Fibroblast of lung (primary cell): ENCODE results near the gene BAIAP3. TPM values are rescaled to one million over a fixed set of nuclear protein-coding genes. Genes with fewer than 3 reads are reported as not detected.

Experiments used
- DNase-seq, 2 donors: peaks; one replicate each; pipeline versions ENCODE4 v3.0.0 to v3.0.0-alpha.2; 2010; ENCODE audit warnings: low read depth in 2 of 2
- H2AFZ ChIP-seq: 2 replicates; pipeline ENCODE4 v1.5.1; 2012; ENCODE audit warnings: low read length, control low read depth, inconsistent platforms
- H3K27ac ChIP-seq: 2 replicates; pipeline ENCODE4 v1.5.1; 2011; ENCODE audit warnings: low read length, control low read depth; ENCODE audit not compliant: insufficient read depth
- H3K27me3 ChIP-seq: 2 replicates; pipeline ENCODE4 v1.5.1; 2011; ENCODE audit warnings: mild to moderate bottlenecking, low read length; ENCODE audit not compliant: control insufficient read depth, insufficient read depth
- H3K36me3 ChIP-seq: 2 replicates; pipeline ENCODE4 v1.5.1; 2011; ENCODE audit warnings: low read length; ENCODE audit not compliant: control insufficient read depth, insufficient read depth
- H3K4me1 ChIP-seq: 2 replicates; pipeline ENCODE4 v1.5.1; 2011; ENCODE audit warnings: low read length; ENCODE audit not compliant: control insufficient read depth, insufficient read depth; ENCODE audit errors: extremely low read depth
- H3K4me2 ChIP-seq: 2 replicates; pipeline ENCODE4 v1.5.1; 2011; ENCODE audit warnings: low read length, control low read depth; ENCODE audit not compliant: insufficient read depth; ENCODE audit errors: extremely low read depth
- H3K4me3 ChIP-seq, 4 experiments: fragments of 200-600 bp in 1 of 4; sonication (generic) in 1 of 4; replicated peaks in 1 of 4; 2 replicates each; pipeline ENCODE4 v1.5.1; 2011 to 2016; ENCODE audit warnings: low read length in 4 of 4, low read depth in 3 of 4, mild to moderate bottlenecking in 3 of 4, control low read depth in 2 of 4, inconsistent platforms in 1 of 4, mixed read lengths in 1 of 4; ENCODE audit not compliant: insufficient read depth in 1 of 4; ENCODE audit errors: control extremely low read depth in 1 of 4
- H3K79me2 ChIP-seq: 2 replicates; pipeline ENCODE4 v1.5.1; 2012; ENCODE audit warnings: mild to moderate bottlenecking, low read length, inconsistent platforms; ENCODE audit not compliant: control insufficient read depth, insufficient read depth
- H3K9ac ChIP-seq: 2 replicates; pipeline ENCODE4 v1.5.1; 2011; ENCODE audit warnings: mild to moderate bottlenecking, low read length, control low read depth; ENCODE audit not compliant: insufficient read depth
- H3K9me3 ChIP-seq: 2 replicates; pipeline ENCODE4 v1.5.1; 2012; ENCODE audit warnings: low read depth, low read length; ENCODE audit not compliant: control insufficient read depth, insufficient read depth
- H4K20me1 ChIP-seq: 2 replicates; pipeline ENCODE4 v1.5.1; 2011; ENCODE audit warnings: low read length; ENCODE audit not compliant: control insufficient read depth, insufficient read depth; ENCODE audit errors: extremely low read depth
- EZH2 ChIP-seq: IDR thresholded peaks from 2 replicates; pipeline ENCODE4 v1.5.1; 2012; ENCODE audit warnings: low read length, control low read depth, mild to moderate bottlenecking; ENCODE audit errors: missing control alignments
- polyA plus RNA-seq, 2 donors: library from polyadenylated mRNA; depleted of rRNA in 1 of 2; stranded (reverse) in 1 of 2; unstranded in 1 of 2; fragments of >200 nt; gene quantifications; 2 replicates each; pipeline ENCODE4 v1.2.1, GENCODE V29; 2011 to 2012; ENCODE audit warnings: missing spikeins in 1 of 2
- total RNA-seq: library from RNA; depleted of rRNA; stranded (reverse); fragments of >200 nt; gene quantifications from 2 replicates; pipeline ENCODE4 v1.2.1, GENCODE V29; 2014
- TF ChIP-seq, protein P1 (sequence below), 2 donors: IDR thresholded peaks in 1 of 2; conservative IDR thresholded peaks in 1 of 2; 1 replicate in 1 of 2; 2 replicates in 1 of 2; pipeline ENCODE4 v1.5.1; 2011 to 2012; ENCODE audit warnings: low read length in 2 of 2, control low read depth in 1 of 2, inconsistent platforms in 1 of 2, low read depth in 1 of 2, mild to moderate bottlenecking in 1 of 2

BAIAP3 gene
- total and polyA plus RNA-seq, 2 donors (not counting 1 experiment from before 2014, with no cell fraction given) = 0.22 to 0.83 TPM

DNA sequence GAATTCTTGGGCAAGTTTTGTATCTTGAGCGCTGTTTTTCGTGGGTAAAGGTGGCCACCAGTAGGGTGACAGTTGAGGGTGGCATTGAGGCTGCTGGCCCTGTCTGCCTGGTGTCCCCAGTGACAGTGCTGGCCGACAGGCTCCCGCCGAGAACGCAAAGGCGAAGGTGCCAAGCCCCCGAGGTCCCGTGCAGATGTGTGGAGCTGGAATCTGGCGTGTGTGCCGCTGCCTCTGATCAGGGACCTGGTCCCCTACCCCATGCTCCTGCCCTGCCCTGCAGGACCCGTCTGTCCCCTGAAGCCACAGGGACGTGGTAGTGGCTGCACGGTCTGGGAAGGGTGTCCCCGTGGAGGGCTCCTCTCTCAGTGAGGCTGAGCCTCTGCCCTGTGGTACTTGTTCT lies 20.5 kb upstream of the BAIAP3 start:
- no peak overlapping the region for H3K4me2 ChIP-seq
- DNase-seq = no peak
- H3K9me3 ChIP-seq = no peaks in the 10 kb centered on the region
- TF ChIP-seq, protein P1, sequence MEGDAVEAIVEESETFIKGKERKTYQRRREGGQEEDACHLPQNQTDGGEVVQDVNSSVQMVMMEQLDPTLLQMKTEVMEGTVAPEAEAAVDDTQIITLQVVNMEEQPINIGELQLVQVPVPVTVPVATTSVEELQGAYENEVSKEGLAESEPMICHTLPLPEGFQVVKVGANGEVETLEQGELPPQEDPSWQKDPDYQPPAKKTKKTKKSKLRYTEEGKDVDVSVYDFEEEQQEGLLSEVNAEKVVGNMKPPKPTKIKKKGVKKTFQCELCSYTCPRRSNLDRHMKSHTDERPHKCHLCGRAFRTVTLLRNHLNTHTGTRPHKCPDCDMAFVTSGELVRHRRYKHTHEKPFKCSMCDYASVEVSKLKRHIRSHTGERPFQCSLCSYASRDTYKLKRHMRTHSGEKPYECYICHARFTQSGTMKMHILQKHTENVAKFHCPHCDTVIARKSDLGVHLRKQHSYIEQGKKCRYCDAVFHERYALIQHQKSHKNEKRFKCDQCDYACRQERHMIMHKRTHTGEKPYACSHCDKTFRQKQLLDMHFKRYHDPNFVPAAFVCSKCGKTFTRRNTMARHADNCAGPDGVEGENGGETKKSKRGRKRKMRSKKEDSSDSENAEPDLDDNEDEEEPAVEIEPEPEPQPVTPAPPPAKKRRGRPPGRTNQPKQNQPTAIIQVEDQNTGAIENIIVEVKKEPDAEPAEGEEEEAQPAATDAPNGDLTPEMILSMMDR (conservative IDR thresholded peaks at IDR 0.05 in 1 of 2, IDR thresholded peaks at IDR 0.05 in 1 of 2; ENCODE audit: low read depth in 1 of 2, low read length in 2 of 2) = no peak
- TF ChIP-seq EZH2 = no peak
- H3K27ac ChIP-seq = no peak overlapping the region
- peaks cover 77% of the 10 kb centered on the region for H3K79me2 ChIP-seq
- no peaks in the 10 kb centered on the region for H3K27me3 ChIP-seq
- H3K4me3 ChIP-seq = no peak overlapping the region
- H3K36me3 ChIP-seq = peaks cover 36% of the 10 kb centered on the region
- H4K20me1 ChIP-seq = peaks cover 3% of the 10 kb centered on the region
- H3K4me1 ChIP-seq = peaks cover 10% of the 10 kb centered on the region
- H2AFZ ChIP-seq = no peak overlapping the region
- no peak overlapping the region for H3K9ac ChIP-seq

DNA sequence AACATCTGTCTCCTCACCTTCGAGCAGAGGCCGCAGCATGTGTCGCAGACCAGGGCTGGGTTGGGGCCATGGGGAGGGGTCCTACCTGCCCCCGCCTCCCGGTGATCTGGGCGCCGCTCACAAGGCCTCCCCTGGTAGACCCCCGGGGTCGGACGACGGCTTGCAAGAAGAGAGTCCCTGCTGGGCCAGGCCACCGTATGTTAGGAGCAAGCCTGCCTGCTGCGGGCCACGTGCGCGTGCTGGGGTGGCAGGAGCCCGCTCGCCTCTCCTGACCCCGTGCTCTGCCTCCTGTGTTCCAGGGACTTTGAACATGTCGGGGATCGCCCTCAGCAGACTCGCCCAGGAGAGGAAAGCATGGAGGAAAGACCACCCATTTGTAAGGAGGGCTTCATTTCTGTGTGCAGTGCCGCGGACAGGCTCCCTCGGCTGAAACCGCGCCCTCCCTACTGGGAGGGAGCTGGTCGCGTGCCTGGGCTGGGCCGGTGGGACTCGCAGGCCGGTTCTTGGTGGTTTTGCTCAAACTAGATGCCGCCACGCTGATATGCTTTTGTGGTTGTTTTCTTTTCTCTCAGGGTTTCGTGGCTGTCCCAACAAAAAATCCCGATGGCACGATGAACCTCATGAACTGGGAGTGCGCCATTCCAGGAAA lies 19.6 kb upstream of the BAIAP3 start:
- no peak overlapping the region for H3K4me3 ChIP-seq
- H3K27me3 ChIP-seq = no peaks in the 10 kb centered on the region
- no peak overlapping the region for H3K9ac ChIP-seq
- no peaks in the 10 kb centered on the region for H3K9me3 ChIP-seq
- TF ChIP-seq, protein P1 (conservative IDR thresholded peaks at IDR 0.05 in 1 of 2, IDR thresholded peaks at IDR 0.05 in 1 of 2; ENCODE audit: low read depth in 1 of 2, low read length in 2 of 2) = no peak
- TF ChIP-seq EZH2 = no peak
- no peak for DNase-seq
- no peak overlapping the region for H3K27ac ChIP-seq
- H2AFZ ChIP-seq = no peak overlapping the region
- peaks cover 83% of the 10 kb centered on the region for H3K79me2 ChIP-seq
- H4K20me1 ChIP-seq = peaks cover 3% of the 10 kb centered on the region
- H3K4me2 ChIP-seq = no peak overlapping the region
- peaks cover 42% of the 10 kb centered on the region for H3K36me3 ChIP-seq
- peaks cover 10% of the 10 kb centered on the region for H3K4me1 ChIP-seq

- peaks cover 48% of the 10 kb centered on the region for H3K36me3 ChIP-seq
Observed at GRCh38 chr16:1314399-1315068, 18.9 kb upstream of the BAIAP3 start.

More at GRCh38 chr16:1314399-1315068, 18.9 kb upstream of the BAIAP3 start:
- H4K20me1 ChIP-seq = peaks cover 3% of the 10 kb centered on the region
- no peak for TF ChIP-seq EZH2
- TF ChIP-seq, protein P1 (conservative IDR thresholded peaks at IDR 0.05 in 1 of 2, IDR thresholded peaks at IDR 0.05 in 1 of 2; ENCODE audit: low read depth in 1 of 2, low read length in 2 of 2) = no peak
- H2AFZ ChIP-seq = no peak overlapping the region
- peaks cover 10% of the 10 kb centered on the region for H3K4me1 ChIP-seq
- H3K79me2 ChIP-seq = peaks cover 88% of the 10 kb centered on the region
- H3K9me3 ChIP-seq = no peaks in the 10 kb centered on the region
- no peak overlapping the region for H3K4me2 ChIP-seq
- H3K27ac ChIP-seq = no peak overlapping the region
- no peak for DNase-seq
- H3K27me3 ChIP-seq = no peaks in the 10 kb centered on the region
- H3K9ac ChIP-seq = no peak overlapping the region
- no peak overlapping the region for H3K4me3 ChIP-seq
